Caco-2 (cell line): Measurements from ENCODE around the gene BTN1A1. TPM values are rescaled to one million over a fixed set of nuclear protein-coding genes. Genes with fewer than 3 reads are reported as not detected.
A peak's percentile ranks its signal among the peaks of the same experiment; 100 is the strongest.

Source experiments
- BruUV-seq: library from RNA; stranded (reverse); fragments of 400-500 nt; replicated peaks from 2 replicates; lab custom pipeline; 2021; lab: Mats Ljungman, UMichigan
- CTCF ChIA-PET: fragments of 300-600 bp; sonication (Branson Sonifier 250); formaldehyde crosslinking; loops from one replicate; lab custom pipeline; 2022; ENCODE audit warnings: antibody characterized with exemption; lab: Charles Lee
- POLR2A ChIA-PET: fragments of 300-600 bp; sonication (Branson Sonifier 250); formaldehyde crosslinking; loops from one replicate; lab custom pipeline; 2022; ENCODE audit warnings: antibody characterized with exemption; lab: Charles Lee
- DNase-seq, 2 experiments: peaks; one replicate each; pipeline versions ENCODE4 v3.0.0 to v3.0.0-alpha.2; 2020 to 2022
- H3K27me3 ChIP-seq: replicated peaks from 2 replicates; pipeline ENCODE4 v1.6.0; 2011; ENCODE audit warnings: low read length; ENCODE audit not compliant: control insufficient read depth, insufficient read depth
- H3K36me3 ChIP-seq: 2 replicates; pipeline ENCODE4 v1.5.1; 2011; ENCODE audit warnings: low read length; ENCODE audit not compliant: control insufficient read depth, insufficient read depth
- H3K4me1 ChIP-seq: fragments of 250-450 bp; sonication (Bioruptor Pico); 2 replicates; pipeline ENCODE4 v1.5.1; 2020; ENCODE audit warnings: mild to moderate bottlenecking
- H3K4me3 ChIP-seq: 2 replicates; pipeline ENCODE4 v1.5.1; 2011; ENCODE audit warnings: low read depth, mild to moderate bottlenecking, control low read depth, low read length
- H3K9me3 ChIP-seq: fragments of 250-450 bp; sonication (Bioruptor Pico); 2 replicates; pipeline ENCODE4 v1.5.1; 2020; ENCODE audit warnings: mild to moderate bottlenecking, moderate library complexity
- H3K27ac Mint-ChIP-seq: one replicate; pipeline ENCODE4 v1.8.0; 2022; ENCODE audit warnings: mixed read lengths; ENCODE audit not compliant: unreplicated experiment
- H3K27me3 Mint-ChIP-seq: one replicate; pipeline ENCODE4 v1.8.0; 2022; ENCODE audit warnings: mixed read lengths; ENCODE audit not compliant: insufficient read depth, unreplicated experiment
- H3K36me3 Mint-ChIP-seq: one replicate; pipeline ENCODE4 v1.8.0; 2022; ENCODE audit warnings: mild to moderate bottlenecking, mixed read lengths; ENCODE audit not compliant: insufficient read depth, unreplicated experiment
- H3K4me1 Mint-ChIP-seq: one replicate; pipeline ENCODE4 v1.8.0; 2022; ENCODE audit warnings: low read depth, mixed read lengths; ENCODE audit not compliant: unreplicated experiment
- H3K4me3 Mint-ChIP-seq: one replicate; pipeline ENCODE4 v1.8.0; 2022; ENCODE audit warnings: mild to moderate bottlenecking, moderate library complexity, mixed read lengths; ENCODE audit not compliant: unreplicated experiment
- H3K9me3 Mint-ChIP-seq: one replicate; pipeline ENCODE4 v1.8.0; 2022; ENCODE audit warnings: mixed read lengths; ENCODE audit not compliant: unreplicated experiment
- intact Hi-C: fragments of 100-400 bp; cut with micrococcal nuclease; formaldehyde crosslinking; loops from one replicate; pipeline ENCODE4 v1.10.0; 2022; ENCODE audit not compliant: unreplicated experiment
- total RNA-seq: library from RNA; stranded (reverse); gene quantifications from 2 replicates; pipeline ENCODE4 v1.2.3, GENCODE V29; 2022
- TF ChIP-seq, protein P1 (sequence below), 2 experiments: fragments of 200-600 bp in 1 of 2; IDR thresholded peaks; 1 replicate in 1 of 2; 2 replicates in 1 of 2; pipeline versions ENCODE4 v1.5.1 to v1.8.0; 2011 to 2022; ENCODE audit warnings: antibody characterized with exemption in 1 of 2, control low read depth in 1 of 2, inconsistent platforms in 1 of 2, low read depth in 1 of 2, low read length in 1 of 2, mild to moderate bottlenecking in 1 of 2, moderate library complexity in 1 of 2; ENCODE audit not compliant: insufficient read depth in 1 of 2, severe bottlenecking in 1 of 2, unreplicated experiment in 1 of 2

The BTN1A1 gene
- total RNA-seq, 1 experiment from 2014 or later = 7.3 TPM

DNA sequence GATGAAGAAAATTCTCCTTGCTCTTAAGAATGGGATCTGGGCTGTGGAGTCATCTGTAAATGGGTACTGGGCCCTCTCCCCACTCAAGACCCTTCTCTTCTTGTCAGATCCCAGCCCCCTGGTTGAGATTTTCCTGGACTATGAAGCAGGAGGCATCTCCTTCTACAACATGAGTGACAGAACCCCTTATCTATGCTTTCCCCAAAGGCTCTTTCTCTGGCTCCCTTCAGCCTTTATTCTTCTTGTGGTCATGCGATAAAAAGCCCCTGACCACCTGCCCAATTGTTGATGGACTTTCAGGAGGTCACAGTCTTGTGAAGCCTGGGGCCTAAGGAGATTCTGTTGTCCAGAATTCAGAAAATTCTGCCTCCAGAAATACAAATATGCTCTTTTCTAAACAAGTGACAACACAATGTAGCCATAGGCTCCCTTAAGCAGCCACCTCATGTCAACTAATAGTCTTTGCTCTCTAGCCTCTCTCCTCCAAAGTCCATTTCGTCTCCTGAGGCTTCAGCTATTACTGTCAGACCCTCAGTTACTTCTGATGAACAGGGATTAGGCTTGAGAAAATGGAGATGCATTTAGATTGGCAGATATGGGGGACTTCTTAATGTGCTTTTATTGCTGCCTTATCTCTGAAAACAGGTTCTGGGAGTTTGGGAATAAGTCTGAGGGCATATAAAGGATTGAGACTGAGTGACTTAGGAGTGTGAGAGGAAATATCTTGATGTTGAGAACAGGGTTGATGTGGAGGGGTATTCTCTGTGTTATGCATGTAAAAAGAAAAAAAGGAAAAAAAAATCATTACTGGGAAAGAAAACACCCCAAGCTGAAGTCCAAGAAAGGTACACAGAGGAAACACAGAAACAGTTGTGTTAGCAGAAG is 21.8 kb upstream of the BTN1A1 start:
- Mint-ChIP-seq H3K27me3 (no peaks in the 10 kb centered on the region), H3K27ac (peak overlapping the region; percentile 22), H3K36me3 (peaks cover 6% of the 10 kb centered on the region), H3K4me3 (no peak overlapping the region), H3K4me1 (peaks cover 27% of the 10 kb centered on the region), H3K9me3 (no peaks in the 10 kb centered on the region)
- Histone ChIP-seq H3K4me3 (no peak overlapping the region), H3K36me3 (no peaks in the 10 kb centered on the region), H3K9me3 (peaks cover 7% of the 10 kb centered on the region; the same call in 1 of the 2 replicates), H3K27me3 (no peaks in the 10 kb centered on the region), H3K4me1 (peaks cover 45% of the 10 kb centered on the region)
- DNase-seq = no peak
- intact Hi-C loops = no loop called here
- POLR2A ChIA-PET = interaction anchor here (0.5 kb wide), 1 partner anchor 1415 kb away, joined by 3 read pairs; a partner anchor contains a TSS
- no TSS peak for BruUV-seq
- CTCF ChIA-PET = no interaction called here
- TF ChIP-seq, protein P1, sequence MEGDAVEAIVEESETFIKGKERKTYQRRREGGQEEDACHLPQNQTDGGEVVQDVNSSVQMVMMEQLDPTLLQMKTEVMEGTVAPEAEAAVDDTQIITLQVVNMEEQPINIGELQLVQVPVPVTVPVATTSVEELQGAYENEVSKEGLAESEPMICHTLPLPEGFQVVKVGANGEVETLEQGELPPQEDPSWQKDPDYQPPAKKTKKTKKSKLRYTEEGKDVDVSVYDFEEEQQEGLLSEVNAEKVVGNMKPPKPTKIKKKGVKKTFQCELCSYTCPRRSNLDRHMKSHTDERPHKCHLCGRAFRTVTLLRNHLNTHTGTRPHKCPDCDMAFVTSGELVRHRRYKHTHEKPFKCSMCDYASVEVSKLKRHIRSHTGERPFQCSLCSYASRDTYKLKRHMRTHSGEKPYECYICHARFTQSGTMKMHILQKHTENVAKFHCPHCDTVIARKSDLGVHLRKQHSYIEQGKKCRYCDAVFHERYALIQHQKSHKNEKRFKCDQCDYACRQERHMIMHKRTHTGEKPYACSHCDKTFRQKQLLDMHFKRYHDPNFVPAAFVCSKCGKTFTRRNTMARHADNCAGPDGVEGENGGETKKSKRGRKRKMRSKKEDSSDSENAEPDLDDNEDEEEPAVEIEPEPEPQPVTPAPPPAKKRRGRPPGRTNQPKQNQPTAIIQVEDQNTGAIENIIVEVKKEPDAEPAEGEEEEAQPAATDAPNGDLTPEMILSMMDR (IDR thresholded peaks at IDR 0.05; ENCODE audit: insufficient read depth in 1 of 2, low read depth in 1 of 2, low read length in 1 of 2, severe bottlenecking in 1 of 2, unreplicated experiment in 1 of 2) = no peak

DNA sequence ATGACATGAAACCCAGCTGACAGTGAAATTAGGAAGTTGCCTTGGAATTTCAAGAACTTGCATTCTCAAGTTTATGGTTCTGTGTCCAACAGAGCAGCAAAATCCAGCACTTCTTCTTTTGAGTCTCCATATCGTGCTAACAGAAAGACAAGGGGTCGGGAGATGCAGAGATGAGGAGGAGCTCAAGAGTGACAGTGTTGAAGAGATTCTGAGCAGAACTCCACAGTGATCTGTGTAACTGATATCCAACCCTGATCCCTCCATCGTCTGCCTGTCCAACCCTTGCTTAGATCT is 21.2 kb upstream of the BTN1A1 start:
- Histone ChIP-seq H3K9me3 (peaks cover 7% of the 10 kb centered on the region; the same call in 1 of the 2 replicates), H3K4me3 (no peak overlapping the region), H3K36me3 (no peaks in the 10 kb centered on the region), H3K27me3 (no peaks in the 10 kb centered on the region), H3K4me1 (peaks cover 43% of the 10 kb centered on the region)
- no TSS peak for BruUV-seq
- TF ChIP-seq, protein P1 (IDR thresholded peaks at IDR 0.05; ENCODE audit: insufficient read depth in 1 of 2, low read depth in 1 of 2, low read length in 1 of 2, severe bottlenecking in 1 of 2, unreplicated experiment in 1 of 2) = no peak
- H3K36me3 Mint-ChIP-seq = peaks cover 6% of the 10 kb centered on the region
- no peak for DNase-seq
- H3K4me3 Mint-ChIP-seq = no peak overlapping the region
- peak overlapping the region; percentile 22 for H3K27ac Mint-ChIP-seq
- no peaks in the 10 kb centered on the region for H3K9me3 Mint-ChIP-seq
- H3K27me3 Mint-ChIP-seq = no peaks in the 10 kb centered on the region
- intact Hi-C loops = no loop called here
- CTCF ChIA-PET = no interaction called here
- POLR2A ChIA-PET = interaction anchor here (0.5 to 1.2 kb wide), 2 partner anchors 43 to 1414 kb away, joined by 3 read pairs; a partner anchor contains a TSS
- H3K4me1 Mint-ChIP-seq = peaks cover 27% of the 10 kb centered on the region

DNA sequence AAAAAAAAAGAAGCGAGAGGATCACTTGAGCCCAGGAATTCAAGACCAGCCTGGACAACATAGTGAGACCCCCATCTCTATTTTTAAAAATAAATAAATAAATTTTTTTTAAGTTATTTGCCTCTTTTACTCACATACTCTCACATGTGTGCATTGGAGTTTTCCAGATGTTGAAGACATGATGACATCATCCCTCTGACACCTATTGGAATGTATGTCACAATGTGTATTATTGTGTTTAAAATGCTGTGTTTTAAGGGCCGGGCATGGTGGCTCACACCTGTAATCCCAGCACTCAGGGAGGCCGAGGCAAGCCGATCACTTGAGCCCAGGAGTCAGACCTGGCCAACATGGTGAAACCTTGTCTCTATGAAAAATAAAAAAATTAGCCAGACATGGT is 17.8 kb upstream of the BTN1A1 start:
- H3K4me1 Mint-ChIP-seq = peaks cover 13% of the 10 kb centered on the region
- DNase-seq = no peak
- BruUV-seq = no TSS peak
- intact Hi-C loops = no loop called here
- Histone ChIP-seq H3K4me1 (peaks cover 19% of the 10 kb centered on the region), H3K36me3 (no peaks in the 10 kb centered on the region), H3K4me3 (no peak overlapping the region), H3K27me3 (no peaks in the 10 kb centered on the region), H3K9me3 (peaks cover 7% of the 10 kb centered on the region; the same call in 1 of the 2 replicates)
- H3K36me3 Mint-ChIP-seq = peaks cover 6% of the 10 kb centered on the region
- no peak overlapping the region for H3K4me3 Mint-ChIP-seq
- no peaks in the 10 kb centered on the region for H3K27me3 Mint-ChIP-seq
- POLR2A ChIA-PET = no interaction called here
- TF ChIP-seq, protein P1 (IDR thresholded peaks at IDR 0.05; ENCODE audit: insufficient read depth in 1 of 2, low read depth in 1 of 2, low read length in 1 of 2, severe bottlenecking in 1 of 2, unreplicated experiment in 1 of 2) = no peak
- H3K9me3 Mint-ChIP-seq = no peaks in the 10 kb centered on the region
- no peak overlapping the region for H3K27ac Mint-ChIP-seq
- CTCF ChIA-PET = no interaction called here
